GM13976 (cell line): ENCODE measurements around the gene ST8SIA5.

Experiments used
- DNase-seq: peaks from one replicate; pipeline ENCODE4 v3.0.0; 2012; ENCODE audit warnings: low spot score
- in situ Hi-C: fragments of 300-500 bp; cut with MboI; formaldehyde crosslinking; loops from one replicate; pipeline ENCODE4 v1.12.0; 2022; ENCODE audit warnings: low sequenced_read_pairs, mixed read lengths, inconsistent platforms; ENCODE audit not compliant: unreplicated experiment
- TF ChIP-seq, protein P1 (sequence below): IDR thresholded peaks from 2 replicates; pipeline ENCODE4 v1.5.1; 2012; ENCODE audit warnings: borderline replicate concordance, mild to moderate bottlenecking; ENCODE audit not compliant: insufficient read depth; ENCODE audit errors: extremely low read depth, missing control alignments, control extremely low read depth

Gene ST8SIA5

DNA sequence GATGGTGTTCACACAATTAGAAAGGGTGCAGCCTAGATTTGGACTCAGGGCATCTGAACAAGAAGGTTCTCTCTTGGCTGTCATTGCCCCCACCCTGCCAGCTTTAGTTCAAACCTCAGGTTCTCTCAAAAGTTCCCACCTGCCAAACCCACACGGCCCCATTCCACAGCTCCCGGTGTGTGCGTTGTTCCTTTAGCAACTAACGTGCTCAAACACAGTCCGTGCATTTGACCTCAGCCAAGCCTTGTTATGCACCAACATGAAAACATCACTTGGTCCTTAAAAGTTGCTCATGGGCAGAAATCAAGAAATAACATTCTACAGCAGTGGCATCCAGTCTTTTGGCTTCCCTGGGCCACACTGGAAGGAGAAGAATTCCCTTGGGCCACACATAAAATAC lies 131.8 kb downstream of the ST8SIA5 start:
- in situ Hi-C loops, result no loop called here
- DNase-seq, result no peak
- TF ChIP-seq, protein P1, sequence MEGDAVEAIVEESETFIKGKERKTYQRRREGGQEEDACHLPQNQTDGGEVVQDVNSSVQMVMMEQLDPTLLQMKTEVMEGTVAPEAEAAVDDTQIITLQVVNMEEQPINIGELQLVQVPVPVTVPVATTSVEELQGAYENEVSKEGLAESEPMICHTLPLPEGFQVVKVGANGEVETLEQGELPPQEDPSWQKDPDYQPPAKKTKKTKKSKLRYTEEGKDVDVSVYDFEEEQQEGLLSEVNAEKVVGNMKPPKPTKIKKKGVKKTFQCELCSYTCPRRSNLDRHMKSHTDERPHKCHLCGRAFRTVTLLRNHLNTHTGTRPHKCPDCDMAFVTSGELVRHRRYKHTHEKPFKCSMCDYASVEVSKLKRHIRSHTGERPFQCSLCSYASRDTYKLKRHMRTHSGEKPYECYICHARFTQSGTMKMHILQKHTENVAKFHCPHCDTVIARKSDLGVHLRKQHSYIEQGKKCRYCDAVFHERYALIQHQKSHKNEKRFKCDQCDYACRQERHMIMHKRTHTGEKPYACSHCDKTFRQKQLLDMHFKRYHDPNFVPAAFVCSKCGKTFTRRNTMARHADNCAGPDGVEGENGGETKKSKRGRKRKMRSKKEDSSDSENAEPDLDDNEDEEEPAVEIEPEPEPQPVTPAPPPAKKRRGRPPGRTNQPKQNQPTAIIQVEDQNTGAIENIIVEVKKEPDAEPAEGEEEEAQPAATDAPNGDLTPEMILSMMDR, result no peak

DNA sequence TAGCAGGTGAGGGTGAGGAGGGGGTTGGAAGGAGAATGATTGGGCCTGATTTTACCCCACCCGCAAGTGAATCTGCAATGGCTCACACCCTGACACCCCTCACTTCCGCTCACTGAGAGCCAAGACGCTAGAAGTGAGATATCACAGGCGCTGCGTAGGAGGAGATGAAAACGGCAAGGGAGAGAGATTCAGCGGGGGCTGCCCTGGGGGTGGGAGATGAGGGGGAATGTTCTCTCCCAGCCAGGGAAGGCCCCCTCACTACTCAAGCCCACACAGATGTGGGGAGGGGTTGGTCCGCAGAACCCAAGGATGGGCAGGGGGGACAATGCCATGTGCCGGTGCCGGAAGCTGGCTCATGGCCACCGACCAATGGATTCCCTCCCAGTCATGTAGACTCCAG lies 132.7 kb downstream of the ST8SIA5 start:
- TF ChIP-seq, protein P1, result no peak
- in situ Hi-C loops, result no loop called here
- no peak for DNase-seq

DNA sequence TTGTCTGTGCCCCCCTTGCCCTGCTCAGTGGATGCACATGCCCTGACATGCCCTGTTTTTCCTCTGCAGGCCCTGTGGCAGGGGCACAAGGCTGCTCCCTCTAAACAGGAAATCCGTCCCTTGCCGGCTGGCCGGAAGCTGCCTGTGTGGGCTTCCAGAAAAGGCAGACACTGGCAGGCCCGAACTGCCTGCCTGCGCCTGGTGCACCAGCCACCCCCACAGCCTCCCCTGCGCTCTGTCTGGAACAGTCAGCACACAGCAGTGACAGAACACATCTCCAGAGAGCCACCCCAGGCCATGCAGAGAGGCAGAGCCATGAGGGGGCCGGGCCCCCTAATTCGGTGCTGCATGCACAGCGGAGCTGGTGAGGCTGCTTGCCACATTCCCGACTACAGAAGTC lies 133.3 kb downstream of the ST8SIA5 start:
- TF ChIP-seq, protein P1, result no peak
- DNase-seq, result no peak
- in situ Hi-C loops, result no loop called here

DNA sequence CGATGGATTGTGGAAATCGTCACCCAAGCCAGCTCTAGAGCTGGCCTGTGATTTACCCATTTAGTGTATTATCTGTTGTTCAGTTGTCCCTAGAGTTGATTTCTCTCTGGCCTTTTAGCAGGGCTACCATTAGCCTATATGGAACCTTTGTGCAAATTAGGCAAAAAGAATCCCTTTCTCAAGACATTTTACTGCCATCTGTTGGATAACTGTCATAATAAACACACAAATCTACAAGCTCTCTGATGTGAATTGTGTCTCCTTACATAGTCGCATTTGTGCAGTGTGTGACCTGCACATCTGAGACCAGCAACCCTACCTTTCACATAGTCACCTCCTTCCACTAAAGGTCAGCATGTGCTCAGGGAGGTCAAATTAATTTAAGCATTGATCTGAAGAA lies 133.9 kb downstream of the ST8SIA5 start:
- DNase-seq, result peak; percentile 36
- in situ Hi-C loops, result no loop called here
- TF ChIP-seq, protein P1, result no peak

DNA sequence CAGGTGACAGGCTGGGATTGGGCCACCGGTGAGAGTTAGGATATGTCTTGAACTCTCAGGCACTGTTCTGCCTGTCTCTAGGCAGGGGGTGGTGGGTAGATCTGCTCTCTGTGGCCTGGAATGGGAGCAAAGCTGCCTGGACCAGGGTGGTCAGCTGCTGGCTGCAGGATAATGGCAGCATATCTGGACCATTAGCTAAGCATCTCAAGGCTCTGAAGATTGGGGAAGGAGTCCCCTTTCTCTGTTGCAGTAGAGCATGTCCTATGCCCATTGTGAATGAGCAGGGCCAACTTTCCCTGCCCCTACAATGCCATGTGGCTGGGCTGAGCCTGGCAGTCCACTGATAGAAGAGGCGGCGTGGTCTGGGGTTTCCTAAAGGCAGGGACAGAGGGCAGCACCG lies 134.4 kb downstream of the ST8SIA5 start:
- TF ChIP-seq, protein P1, result no peak
- DNase-seq, result no peak
- in situ Hi-C loops, result no loop called here

DNA sequence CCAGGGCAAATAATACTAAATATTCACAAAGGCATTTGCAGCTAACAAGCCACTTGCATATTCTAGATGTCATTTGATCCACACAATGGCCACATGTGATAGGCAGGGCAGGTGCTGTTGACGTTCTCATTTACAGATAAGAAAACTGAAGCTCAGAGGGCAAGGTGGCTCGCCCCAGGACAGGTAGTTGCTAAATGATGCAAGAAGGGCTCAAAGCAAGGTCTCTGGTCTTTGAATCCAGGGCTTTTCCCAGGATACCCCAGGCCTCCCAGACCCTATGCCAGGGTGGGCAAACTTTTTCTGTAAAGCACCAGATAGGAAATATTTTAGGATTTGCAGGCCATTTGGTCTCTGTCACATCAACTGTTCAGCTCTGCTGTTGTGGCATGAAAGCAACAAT lies 135.0 kb downstream of the ST8SIA5 start:
- in situ Hi-C loops, result no loop called here
- TF ChIP-seq, protein P1, result no peak
- no peak for DNase-seq
